Neural progenitor cell (in vitro differentiated cells): Measurements from ENCODE around the gene FAM78A. TPM values are rescaled to one million over a fixed set of nuclear protein-coding genes. Genes with fewer than 3 reads are reported as not detected.
A peak's percentile ranks its signal among the peaks of the same experiment; 100 is the strongest.

ENCODE experiments used
- DNase-seq: peaks from one replicate; pipeline ENCODE4 v3.0.0-alpha.2; 2016; ENCODE audit warnings: low spot score
- H2AFZ ChIP-seq: fragments of 200-600 bp; sonication (generic); replicated peaks from 2 replicates; pipeline ENCODE4 v1.6.1; 2016; ENCODE audit warnings: antibody characterized with exemption
- H3F3A ChIP-seq: fragments of 200-600 bp; sonication (generic); 2 replicates; pipeline ENCODE4 v1.6.1; 2016; ENCODE audit warnings: antibody characterized with exemption, low read depth
- H3K27ac ChIP-seq: fragments of 200-600 bp; sonication (generic); 2 replicates; pipeline ENCODE4 v1.5.1; 2016; ENCODE audit warnings: mild to moderate bottlenecking
- H3K27me3 ChIP-seq: fragments of 200-600 bp; sonication (generic); 2 replicates; pipeline ENCODE4 v1.6.1; 2016; ENCODE audit warnings: mild to moderate bottlenecking, moderate library complexity
- H3K36me3 ChIP-seq: fragments of 200-600 bp; sonication (generic); 2 replicates; pipeline ENCODE4 v1.5.1; 2016
- H3K4me1 ChIP-seq: fragments of 200-600 bp; sonication (generic); 2 replicates; pipeline ENCODE4 v1.6.1; 2016; ENCODE audit warnings: mixed run types
- H3K4me2 ChIP-seq: fragments of 200-600 bp; sonication (generic); 2 replicates; pipeline ENCODE4 v1.6.1; 2016
- H3K4me3 ChIP-seq: fragments of 200-600 bp; sonication (generic); 2 replicates; pipeline ENCODE4 v1.5.1; 2016
- H3K79me2 ChIP-seq: fragments of 200-600 bp; sonication (generic); 2 replicates; pipeline ENCODE4 v1.6.1; 2016; ENCODE audit warnings: low read depth
- H3K9ac ChIP-seq: fragments of 200-600 bp; sonication (generic); 2 replicates; pipeline ENCODE4 v1.6.1; 2016
- H3K9me3 ChIP-seq: fragments of 200-600 bp; sonication (generic); 2 replicates; pipeline ENCODE4 v1.5.1; 2016; ENCODE audit warnings: low read depth
- H4K20me1 ChIP-seq: fragments of 200-600 bp; sonication (generic); 2 replicates; pipeline ENCODE4 v1.6.1; 2016; ENCODE audit warnings: low read depth
- H3K27ac Mint-ChIP-seq: 3 replicates; pipeline ENCODE4 v1.8.0; 2021; ENCODE audit warnings: mixed read lengths
- H3K27me3 Mint-ChIP-seq: 2 replicates; pipeline ENCODE4 v1.8.0; 2022; ENCODE audit warnings: low read depth, mild to moderate bottlenecking, inconsistent platforms, moderate library complexity, mixed read lengths; ENCODE audit not compliant: insufficient read depth
- H3K36me3 Mint-ChIP-seq: 3 replicates; pipeline ENCODE4 v1.8.0; 2021; ENCODE audit warnings: mixed read lengths
- H3K4me1 Mint-ChIP-seq: 3 replicates; pipeline ENCODE4 v1.8.0; 2021; ENCODE audit warnings: mixed read lengths
- H3K4me3 Mint-ChIP-seq: 3 replicates; pipeline ENCODE4 v1.8.0; 2021; ENCODE audit warnings: mild to moderate bottlenecking, moderate library complexity, mixed read lengths
- H3K9me3 Mint-ChIP-seq: 3 replicates; pipeline ENCODE4 v1.8.0; 2020; ENCODE audit warnings: mixed read lengths
- EZH2 ChIP-seq: fragments of 200-600 bp; sonication (generic); IDR thresholded peaks from 2 replicates; pipeline ENCODE4 v1.6.1; 2017; ENCODE audit warnings: antibody characterized with exemption, mild to moderate bottlenecking, moderate library complexity
- EZH2phosphoT487 ChIP-seq: fragments of 200-600 bp; sonication (generic); IDR thresholded peaks from 2 replicates; pipeline ENCODE4 v1.6.1; 2017; ENCODE audit warnings: antibody characterized with exemption
- total RNA-seq: library from RNA; depleted of rRNA; stranded (reverse); fragments of >200 nt; gene quantifications from 2 replicates; pipeline ENCODE4 v1.2.3, GENCODE V29; 2015; ENCODE audit warnings: low replicate concordance
- TF ChIP-seq, protein P1 (sequence below): fragments of 200-600 bp; sonication (generic); IDR thresholded peaks from 2 replicates; pipeline ENCODE4 v1.5.1; 2017; ENCODE audit warnings: antibody characterized with exemption, mild to moderate bottlenecking

FAM78A gene
- total RNA-seq, 1 donor from 2014 or later, result 0.32 TPM

DNA sequence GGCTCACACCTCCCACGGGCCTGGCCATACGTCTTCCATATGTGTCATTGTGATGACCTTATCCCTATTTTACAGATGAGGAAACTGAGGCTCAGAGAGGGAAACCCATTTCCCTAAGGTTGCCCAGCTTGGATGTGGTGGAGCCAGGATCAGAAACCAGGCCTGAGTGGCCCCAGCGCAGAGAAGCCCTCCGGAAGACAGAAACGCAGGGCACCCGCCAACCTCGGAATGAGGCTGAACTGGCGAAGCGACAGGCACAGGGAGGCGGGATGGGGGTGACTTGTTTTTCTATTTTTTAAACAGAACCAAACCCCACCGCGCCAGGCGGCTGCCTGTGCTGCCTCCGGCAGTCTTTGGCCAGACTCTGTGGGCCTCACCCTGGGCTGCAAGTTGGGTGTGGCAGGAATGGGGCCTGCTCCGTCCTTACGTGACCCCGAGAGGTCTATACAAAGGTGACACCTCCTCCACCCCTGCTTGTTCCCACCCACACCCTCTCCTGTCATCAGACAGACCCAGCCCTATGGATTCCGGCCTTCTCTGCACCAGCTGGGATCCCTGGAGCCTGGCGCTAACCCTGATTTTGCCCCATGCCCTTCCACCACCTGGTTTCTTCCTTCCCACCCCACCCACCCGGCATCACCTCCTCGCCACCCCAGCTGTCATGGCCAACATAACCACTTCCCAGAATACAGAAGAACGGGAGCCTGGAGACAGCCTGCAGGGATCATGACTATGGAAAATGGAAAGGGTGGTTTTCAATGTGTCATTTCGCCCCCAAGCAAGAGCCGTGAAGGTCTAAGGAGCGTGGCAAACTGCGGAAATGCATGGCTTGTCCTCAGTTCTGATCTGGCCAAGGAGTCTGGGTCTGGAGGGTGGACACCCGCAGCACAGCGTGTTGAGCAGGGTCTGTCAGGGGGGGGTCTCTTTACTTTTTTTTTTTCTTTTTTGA lies 36.8 kb upstream of the FAM78A start:
- H3K27ac ChIP-seq, result no peak overlapping the region
- no peaks in the 10 kb centered on the region for H4K20me1 ChIP-seq
- H3K9ac ChIP-seq, result no peak overlapping the region
- peaks cover 4% of the 10 kb centered on the region for H3F3A ChIP-seq
- DNase-seq, result no peak
- no peak overlapping the region for H3K4me3 ChIP-seq
- no peak overlapping the region for H2AFZ ChIP-seq
- H3K4me2 ChIP-seq, result no peak overlapping the region
- H3K4me1 ChIP-seq, result peaks cover 5% of the 10 kb centered on the region
- H3K79me2 ChIP-seq, result no peaks in the 10 kb centered on the region
- peaks cover 5% of the 10 kb centered on the region for H3K4me1 Mint-ChIP-seq
- peaks cover 2% of the 10 kb centered on the region for H3K9me3 Mint-ChIP-seq
- no peaks in the 10 kb centered on the region for H3K36me3 ChIP-seq
- no peak for TF ChIP-seq EZH2
- no peak for TF ChIP-seq EZH2phosphoT487
- TF ChIP-seq, protein P1, sequence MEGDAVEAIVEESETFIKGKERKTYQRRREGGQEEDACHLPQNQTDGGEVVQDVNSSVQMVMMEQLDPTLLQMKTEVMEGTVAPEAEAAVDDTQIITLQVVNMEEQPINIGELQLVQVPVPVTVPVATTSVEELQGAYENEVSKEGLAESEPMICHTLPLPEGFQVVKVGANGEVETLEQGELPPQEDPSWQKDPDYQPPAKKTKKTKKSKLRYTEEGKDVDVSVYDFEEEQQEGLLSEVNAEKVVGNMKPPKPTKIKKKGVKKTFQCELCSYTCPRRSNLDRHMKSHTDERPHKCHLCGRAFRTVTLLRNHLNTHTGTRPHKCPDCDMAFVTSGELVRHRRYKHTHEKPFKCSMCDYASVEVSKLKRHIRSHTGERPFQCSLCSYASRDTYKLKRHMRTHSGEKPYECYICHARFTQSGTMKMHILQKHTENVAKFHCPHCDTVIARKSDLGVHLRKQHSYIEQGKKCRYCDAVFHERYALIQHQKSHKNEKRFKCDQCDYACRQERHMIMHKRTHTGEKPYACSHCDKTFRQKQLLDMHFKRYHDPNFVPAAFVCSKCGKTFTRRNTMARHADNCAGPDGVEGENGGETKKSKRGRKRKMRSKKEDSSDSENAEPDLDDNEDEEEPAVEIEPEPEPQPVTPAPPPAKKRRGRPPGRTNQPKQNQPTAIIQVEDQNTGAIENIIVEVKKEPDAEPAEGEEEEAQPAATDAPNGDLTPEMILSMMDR, result no peak
- no peaks in the 10 kb centered on the region for H3K27me3 Mint-ChIP-seq
- no peaks in the 10 kb centered on the region for H3K27me3 ChIP-seq
- H3K4me3 Mint-ChIP-seq, result no peak overlapping the region
- no peaks in the 10 kb centered on the region for H3K9me3 ChIP-seq
- peaks cover 1% of the 10 kb centered on the region for H3K36me3 Mint-ChIP-seq
- no peak overlapping the region for H3K27ac Mint-ChIP-seq

DNA sequence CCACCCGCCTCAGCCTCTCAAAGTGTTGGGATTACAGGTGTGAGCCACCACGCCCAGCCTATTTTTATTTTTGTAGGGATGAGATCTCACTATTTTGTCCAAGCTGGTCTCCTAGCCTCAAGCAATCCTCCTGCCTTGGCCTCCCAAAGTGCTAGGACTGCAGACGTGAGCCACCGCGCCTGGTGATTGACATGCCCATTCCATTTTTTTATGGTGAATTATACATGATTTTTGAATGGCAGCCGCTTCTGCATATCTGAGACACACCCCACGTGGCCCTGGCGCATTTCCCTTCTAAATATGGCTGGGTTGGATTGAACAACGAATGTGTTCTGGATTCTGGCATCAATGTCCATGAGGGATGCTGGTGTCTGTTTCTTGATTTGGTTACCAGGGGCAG lies 35.9 kb upstream of the FAM78A start:
- no peaks in the 10 kb centered on the region for H4K20me1 ChIP-seq
- Mint-ChIP-seq H3K36me3 (peaks cover 1% of the 10 kb centered on the region), H3K27ac (no peak overlapping the region)

DNA sequence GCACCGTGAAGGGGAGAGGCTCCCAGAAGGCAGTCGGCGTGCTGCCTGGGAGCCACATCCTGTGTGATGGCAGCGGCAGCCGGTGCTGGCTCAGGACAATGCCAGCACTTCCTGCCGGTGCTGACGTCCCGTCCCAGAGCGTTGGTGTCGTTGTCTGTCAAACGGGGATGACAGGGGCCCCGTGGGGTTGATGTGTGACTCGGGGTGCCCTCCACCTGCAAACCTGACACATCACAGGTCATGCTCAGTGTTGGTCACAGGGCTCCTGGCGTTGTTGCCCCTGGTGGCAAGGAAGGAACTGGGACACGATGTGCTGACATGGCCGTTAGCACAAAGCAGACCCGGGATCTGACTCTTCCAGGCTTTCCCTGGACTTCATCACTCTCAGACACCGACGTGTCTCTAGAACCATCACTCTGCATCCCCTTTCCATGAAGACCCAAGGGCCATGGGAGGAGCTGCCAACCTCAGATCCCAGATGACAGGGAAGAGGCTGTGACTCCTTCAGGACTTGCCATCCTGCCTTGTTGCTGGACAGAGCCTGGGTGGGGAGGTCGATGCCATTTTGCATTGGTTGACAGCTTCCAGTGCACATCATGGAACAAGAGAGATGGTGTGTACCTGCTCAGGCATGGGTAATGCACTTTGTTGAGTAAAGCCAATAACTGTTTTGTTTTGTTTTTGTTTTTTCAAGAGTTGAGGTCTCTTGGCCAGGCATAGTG lies 34.7 kb upstream of the FAM78A start:
- no peak overlapping the region for H3K9ac ChIP-seq
- H3K9me3 ChIP-seq, result no peaks in the 10 kb centered on the region
- peaks cover 5% of the 10 kb centered on the region for H3K4me1 ChIP-seq
- no peak overlapping the region for H3K4me2 ChIP-seq
- TF ChIP-seq EZH2phosphoT487 (no peak), EZH2 (no peak)
- TF ChIP-seq, protein P1, result peak; percentile 3
- H3K27me3 Mint-ChIP-seq, result peaks cover 2% of the 10 kb centered on the region
- peaks cover 1% of the 10 kb centered on the region for H3K36me3 Mint-ChIP-seq
- H3K27ac Mint-ChIP-seq, result no peak overlapping the region
- no peak overlapping the region for H2AFZ ChIP-seq
- no peaks in the 10 kb centered on the region for H4K20me1 ChIP-seq
- H3K79me2 ChIP-seq, result no peaks in the 10 kb centered on the region
- H3K27ac ChIP-seq, result no peak overlapping the region
- no peaks in the 10 kb centered on the region for H3K36me3 ChIP-seq
- H3F3A ChIP-seq, result peaks cover 4% of the 10 kb centered on the region
- no peak overlapping the region for H3K4me3 Mint-ChIP-seq
- H3K4me1 Mint-ChIP-seq, result peaks cover 8% of the 10 kb centered on the region
- H3K27me3 ChIP-seq, result no peaks in the 10 kb centered on the region
- peak; percentile 18 for DNase-seq
- no peak overlapping the region for H3K4me3 ChIP-seq
- peaks cover 2% of the 10 kb centered on the region for H3K9me3 Mint-ChIP-seq

More for the DNA sequence above, 35.9 kb upstream of the FAM78A start:
- Histone ChIP-seq H3K9ac (no peak overlapping the region), H3K27ac (no peak overlapping the region), H3K4me1 (peaks cover 5% of the 10 kb centered on the region), H2AFZ (no peak overlapping the region), H3K36me3 (no peaks in the 10 kb centered on the region), H3K27me3 (no peaks in the 10 kb centered on the region), H3K79me2 (no peaks in the 10 kb centered on the region), H3K4me2 (no peak overlapping the region), H3K9me3 (no peaks in the 10 kb centered on the region), H3F3A (peaks cover 4% of the 10 kb centered on the region), H3K4me3 (no peak overlapping the region)
- DNase-seq, result no peak
- TF ChIP-seq EZH2phosphoT487, result no peak
- no peak for TF ChIP-seq EZH2
- TF ChIP-seq, protein P1, result no peak
- Mint-ChIP-seq H3K27me3 (no peaks in the 10 kb centered on the region), H3K4me1 (peaks cover 5% of the 10 kb centered on the region), H3K9me3 (peaks cover 2% of the 10 kb centered on the region), H3K4me3 (no peak overlapping the region)
